Mammary epithelial cell (primary cell): Measurements from ENCODE around the gene CLASP1.

ENCODE experiments used
- CTCF ChIP-seq, 2 donors: IDR thresholded peaks in 1 of 2; conservative IDR thresholded peaks in 1 of 2; 2 replicates each; pipeline ENCODE4 v1.5.1; 2011 to 2012; ENCODE audit warnings: inconsistent platforms in 2 of 2, low read length in 2 of 2, mild to moderate bottlenecking in 2 of 2, control low read depth in 1 of 2, low read depth in 1 of 2; ENCODE audit not compliant: insufficient read depth in 1 of 2; ENCODE audit errors: extremely low read depth in 1 of 2
- EZH2 ChIP-seq: IDR thresholded peaks from 2 replicates; pipeline ENCODE4 v1.6.1; 2012; ENCODE audit warnings: low read length, inconsistent platforms, borderline replicate concordance

GRCh38 chr2:121524685-121525425 is 124.4 kb downstream of the CLASP1 start:
- TF ChIP-seq CTCF (conservative IDR thresholded peaks at IDR 0.05 in 1 of 2, IDR thresholded peaks at IDR 0.05 in 1 of 2; ENCODE audit: extremely low read depth in 1 of 2, insufficient read depth in 1 of 2, low read depth in 1 of 2, low read length in 2 of 2) (no peak), EZH2 (no peak)
